Activated CD8-positive, alpha-beta memory T cell treated with anti-CD3 and anti-CD28 coated beads, Interleukin-2, amount 10 ng/mL, durations not matched to agents 7 days and 5 days (primary cell): Measurements from ENCODE around the gene MAD1L1. TPM values are rescaled to one million over a fixed set of nuclear protein-coding genes. Genes with fewer than 3 reads are reported as not detected.
A peak's percentile ranks its signal among the peaks of the same experiment; 100 is the strongest.

Experiments
- ATAC-seq: fragments of 150-1000 bp; cut with Tn5 transposase; one replicate; pipeline ENCODE4 v1.10.0; 2021; ENCODE audit warnings: moderate library complexity
- CTCF ChIA-PET: fragments of 350-600 bp; sonication (Branson Sonifier 250); formaldehyde crosslinking; loops from one replicate; lab custom pipeline; 2021; ENCODE audit warnings: antibody characterized with exemption; lab: Charles Lee
- DNase-seq: peaks from one replicate; pipeline ENCODE4 v3.0.0-alpha.2; 2020
- H3K27ac Mint-ChIP-seq: one replicate; pipeline ENCODE4 v1.8.0; 2021; ENCODE audit warnings: mild to moderate bottlenecking, mixed read lengths
- H3K27me3 Mint-ChIP-seq: one replicate; pipeline ENCODE4 v1.8.0; 2021; ENCODE audit warnings: mixed read lengths
- H3K36me3 Mint-ChIP-seq: one replicate; pipeline ENCODE4 v1.8.0; 2021; ENCODE audit warnings: mild to moderate bottlenecking, mixed read lengths
- H3K4me1 Mint-ChIP-seq: one replicate; pipeline ENCODE4 v1.8.0; 2021; ENCODE audit warnings: mixed read lengths
- H3K4me3 Mint-ChIP-seq: one replicate; pipeline ENCODE4 v1.8.0; 2021; ENCODE audit warnings: mild to moderate bottlenecking, moderate library complexity, mixed read lengths
- H3K9me3 Mint-ChIP-seq: one replicate; pipeline ENCODE4 v1.8.0; 2022; ENCODE audit warnings: low read depth, mixed read lengths
- total RNA-seq, 2 experiments: library from RNA; stranded (reverse); gene quantifications; one replicate each; pipeline ENCODE4 v1.2.3, GENCODE V29; 2021

The MAD1L1 gene
- total RNA-seq, 2 experiments from 2014 or later: 60.0 to 97.7 TPM

GRCh38 chr7:2029211-2029905, 203.4 kb downstream of the MAD1L1 start:
- DNase-seq (no peak), ATAC-seq (no peak)
- no peaks in the 10 kb centered on the region for H3K27me3 Mint-ChIP-seq
- H3K4me1 Mint-ChIP-seq: peaks cover 13% of the 10 kb centered on the region
- peaks cover 27% of the 10 kb centered on the region for H3K36me3 Mint-ChIP-seq
- peaks cover 29% of the 10 kb centered on the region for H3K9me3 Mint-ChIP-seq
- no peak overlapping the region for H3K27ac Mint-ChIP-seq
- H3K4me3 Mint-ChIP-seq: no peak overlapping the region
- CTCF ChIA-PET: no interaction called here

DNA sequence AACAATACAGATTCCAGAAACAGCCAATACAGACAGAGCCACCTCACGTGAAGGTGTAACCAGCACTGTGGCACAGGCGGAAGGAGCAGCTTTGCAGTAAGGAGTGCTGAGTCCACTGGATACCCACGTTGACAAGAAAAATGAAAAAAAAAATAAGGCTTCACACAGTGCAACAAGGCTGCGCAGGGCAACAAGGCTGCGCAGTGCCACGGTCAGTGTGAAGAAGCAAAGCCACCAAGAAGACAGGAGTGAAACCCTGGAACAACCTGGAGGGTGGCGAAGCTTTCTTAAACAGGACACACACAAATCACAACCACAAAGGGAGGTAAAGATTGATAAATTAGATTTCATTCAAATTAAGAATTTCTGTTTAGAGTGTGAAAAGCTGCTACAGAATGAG, 204.0 kb downstream of the MAD1L1 start:
- H3K27me3 Mint-ChIP-seq: no peaks in the 10 kb centered on the region
- ATAC-seq (no peak), DNase-seq (no peak)
- CTCF ChIA-PET: no interaction called here
- H3K36me3 Mint-ChIP-seq: peaks cover 31% of the 10 kb centered on the region
- peaks cover 13% of the 10 kb centered on the region for H3K4me1 Mint-ChIP-seq
- H3K4me3 Mint-ChIP-seq: no peak overlapping the region
- no peak overlapping the region for H3K27ac Mint-ChIP-seq
- H3K9me3 Mint-ChIP-seq: peaks cover 33% of the 10 kb centered on the region

GRCh38 chr7:2025188-2025587, 207.6 kb downstream of the MAD1L1 start:
- H3K4me1 Mint-ChIP-seq: no peaks in the 10 kb centered on the region
- no peaks in the 10 kb centered on the region for H3K27me3 Mint-ChIP-seq
- ATAC-seq: no peak
- no peak for DNase-seq
- no peak overlapping the region for H3K27ac Mint-ChIP-seq
- CTCF ChIA-PET: no interaction called here
- H3K9me3 Mint-ChIP-seq: peaks cover 35% of the 10 kb centered on the region
- no peak overlapping the region for H3K4me3 Mint-ChIP-seq
- peaks cover 31% of the 10 kb centered on the region for H3K36me3 Mint-ChIP-seq

DNA sequence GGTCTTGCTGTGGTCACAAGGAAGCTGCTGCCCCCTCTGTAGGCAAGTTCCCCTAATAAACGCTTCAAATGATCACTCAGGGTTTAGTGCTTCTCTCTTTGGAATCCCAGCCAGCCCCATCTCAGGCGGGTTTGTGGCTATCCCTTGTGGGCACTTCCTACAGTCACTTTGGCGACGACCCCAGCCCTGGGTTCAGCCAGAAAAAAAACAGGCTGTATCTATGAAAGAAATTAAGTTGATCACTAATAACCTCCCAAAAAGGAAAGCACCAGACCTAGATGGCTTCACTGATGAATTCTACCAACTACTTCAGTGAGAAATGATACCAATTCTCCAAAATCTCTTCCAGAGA, 208.2 kb downstream of the MAD1L1 start:
- Mint-ChIP-seq H3K36me3 (peaks cover 28% of the 10 kb centered on the region), H3K27ac (no peak overlapping the region), H3K27me3 (no peaks in the 10 kb centered on the region), H3K9me3 (peaks cover 33% of the 10 kb centered on the region), H3K4me1 (peaks cover 3% of the 10 kb centered on the region), H3K4me3 (no peak overlapping the region)
- ATAC-seq: no peak
- CTCF ChIA-PET: no interaction called here
- no peak for DNase-seq

- Mint-ChIP-seq H3K9me3 (peaks cover 29% of the 10 kb centered on the region), H3K4me3 (no peak overlapping the region), H3K4me1 (peaks cover 3% of the 10 kb centered on the region), H3K36me3 (peaks cover 27% of the 10 kb centered on the region), H3K27ac (no peak overlapping the region), H3K27me3 (no peaks in the 10 kb centered on the region)
- DNase-seq: no peak
- ATAC-seq: no peak
- CTCF ChIA-PET: no interaction called here
Observed at GRCh38 chr7:2023877-2024566, 208.7 kb downstream of the MAD1L1 start.

DNA sequence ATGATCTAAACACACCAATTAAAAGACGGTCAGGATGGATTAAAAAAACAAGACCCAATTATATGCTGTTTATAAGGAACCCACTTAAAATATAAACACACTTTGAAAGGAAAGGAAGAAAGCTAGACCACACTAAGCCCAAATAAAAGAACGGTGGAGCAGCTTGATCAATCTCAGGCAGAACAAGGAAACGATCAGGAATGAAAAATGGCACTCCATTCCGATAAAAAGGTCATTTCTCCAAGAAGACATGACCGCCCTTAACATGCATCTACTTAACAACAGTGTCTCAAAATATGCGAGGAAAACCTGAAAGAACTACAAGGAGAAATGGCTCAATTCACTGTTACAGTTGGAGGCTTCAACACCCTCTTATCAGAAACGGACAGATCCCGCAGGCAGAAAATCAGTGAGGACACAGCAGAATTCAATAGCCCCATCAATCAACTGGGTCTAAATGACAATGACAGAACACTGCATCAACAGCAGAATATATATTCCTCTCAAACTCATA, 210.0 kb downstream of the MAD1L1 start:
- no peak for ATAC-seq

DNA sequence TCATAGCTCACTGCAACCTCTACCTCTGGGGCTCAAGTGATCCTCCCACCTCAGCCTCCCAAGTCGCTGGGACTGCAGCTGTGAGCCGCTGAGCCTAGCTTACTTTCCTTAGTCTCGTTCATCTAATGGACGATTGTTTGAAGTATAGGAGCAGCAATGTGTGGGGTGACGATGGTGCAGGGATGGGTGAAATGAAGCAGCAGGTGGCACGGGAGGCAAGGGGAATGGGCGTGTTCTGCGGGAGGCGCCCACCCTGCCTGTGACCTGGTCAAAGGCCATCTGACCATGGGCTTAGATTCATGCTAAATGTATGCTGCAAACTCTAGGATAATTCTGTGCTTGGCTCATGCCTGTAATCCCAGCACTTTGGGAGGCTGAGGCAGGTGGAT, 210.7 kb downstream of the MAD1L1 start:
- CTCF ChIA-PET: no interaction called here
- Mint-ChIP-seq H3K27ac (no peak overlapping the region), H3K9me3 (peaks cover 23% of the 10 kb centered on the region), H3K27me3 (no peaks in the 10 kb centered on the region), H3K4me3 (no peak overlapping the region), H3K4me1 (peaks cover 3% of the 10 kb centered on the region), H3K36me3 (peaks cover 21% of the 10 kb centered on the region)
- no peak for DNase-seq
- no peak for ATAC-seq

More for the DNA sequence above, 210.0 kb downstream of the MAD1L1 start:
- H3K4me3 Mint-ChIP-seq: no peak overlapping the region
- peaks cover 25% of the 10 kb centered on the region for H3K9me3 Mint-ChIP-seq
- H3K27ac Mint-ChIP-seq: no peak overlapping the region
- CTCF ChIA-PET: no interaction called here
- peaks cover 3% of the 10 kb centered on the region for H3K4me1 Mint-ChIP-seq
- H3K27me3 Mint-ChIP-seq: no peaks in the 10 kb centered on the region
- no peak for DNase-seq
- peaks cover 22% of the 10 kb centered on the region for H3K36me3 Mint-ChIP-seq

DNA sequence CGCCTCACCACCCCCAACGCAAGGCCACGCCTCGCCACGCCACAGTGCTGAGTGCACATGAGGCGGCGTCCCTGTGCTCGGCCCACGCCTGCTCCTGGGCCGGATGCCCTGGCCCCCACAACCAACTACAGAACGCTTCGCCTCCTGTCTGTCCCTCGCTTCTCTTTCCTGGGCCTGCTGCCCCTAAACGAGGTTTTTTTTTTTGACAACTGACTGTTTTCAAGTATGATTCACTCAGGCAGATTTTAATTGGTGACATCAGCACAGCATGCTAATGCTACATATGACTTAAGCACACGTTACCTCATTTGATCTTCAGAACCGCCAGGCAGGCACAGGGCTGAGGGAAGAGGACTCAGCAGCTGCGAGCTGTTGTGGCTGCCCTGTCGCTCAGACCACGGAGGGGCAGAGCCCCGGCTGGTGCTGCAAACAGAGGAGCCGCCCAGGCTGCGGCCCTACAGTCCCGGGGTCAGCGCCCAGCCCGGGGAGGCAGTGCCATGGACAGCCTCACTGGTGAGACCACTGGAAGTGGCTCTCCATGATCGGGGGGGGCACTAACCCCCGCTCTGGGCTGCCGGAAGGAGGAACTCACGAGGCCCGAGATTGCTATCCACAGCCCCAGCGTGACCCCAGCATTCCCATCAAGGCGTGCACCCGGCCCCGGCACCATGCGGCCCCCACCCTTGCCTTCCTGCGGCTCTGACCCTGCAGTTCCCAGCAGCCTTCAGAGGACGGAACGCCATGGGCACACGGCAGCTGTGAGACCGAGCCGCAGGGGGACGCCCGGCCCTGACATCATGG, 212.8 kb downstream of the MAD1L1 start:
- Mint-ChIP-seq H3K4me1 (peaks cover 3% of the 10 kb centered on the region), H3K4me3 (no peak overlapping the region), H3K36me3 (peaks cover 9% of the 10 kb centered on the region), H3K27me3 (no peaks in the 10 kb centered on the region), H3K27ac (no peak overlapping the region), H3K9me3 (peaks cover 12% of the 10 kb centered on the region)
- CTCF ChIA-PET: no interaction called here
- ATAC-seq: peak; percentile 57
- no peak for DNase-seq

DNA sequence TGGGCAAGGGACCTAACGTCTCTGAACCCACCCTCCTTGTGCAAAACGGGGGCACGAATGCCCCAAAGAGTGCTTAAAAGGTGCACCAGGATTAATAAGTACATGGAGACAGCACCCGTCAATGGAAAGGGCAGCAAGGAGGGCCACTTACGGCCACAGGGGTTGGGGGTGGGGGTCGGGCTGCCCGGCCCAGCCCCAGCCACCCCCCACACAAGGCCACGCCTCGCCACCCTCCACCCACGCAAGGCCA, 213.4 kb downstream of the MAD1L1 start:
- H3K27me3 Mint-ChIP-seq: no peaks in the 10 kb centered on the region
- ATAC-seq (no peak), DNase-seq (no peak)
- no peak overlapping the region for H3K27ac Mint-ChIP-seq
- peaks cover 4% of the 10 kb centered on the region for H3K36me3 Mint-ChIP-seq
- no peak overlapping the region for H3K4me3 Mint-ChIP-seq
- H3K4me1 Mint-ChIP-seq: peaks cover 3% of the 10 kb centered on the region
- H3K9me3 Mint-ChIP-seq: peaks cover 6% of the 10 kb centered on the region
- CTCF ChIA-PET: no interaction called here

GRCh38 chr7:2018569-2019460, 213.9 kb downstream of the MAD1L1 start:
- CTCF ChIA-PET: no interaction called here
- Mint-ChIP-seq H3K9me3 (peaks cover 2% of the 10 kb centered on the region), H3K4me3 (no peak overlapping the region), H3K27me3 (no peaks in the 10 kb centered on the region), H3K36me3 (no peaks in the 10 kb centered on the region), H3K27ac (no peak overlapping the region), H3K4me1 (peaks cover 3% of the 10 kb centered on the region)
- no peak for ATAC-seq
- DNase-seq: no peak

DNA sequence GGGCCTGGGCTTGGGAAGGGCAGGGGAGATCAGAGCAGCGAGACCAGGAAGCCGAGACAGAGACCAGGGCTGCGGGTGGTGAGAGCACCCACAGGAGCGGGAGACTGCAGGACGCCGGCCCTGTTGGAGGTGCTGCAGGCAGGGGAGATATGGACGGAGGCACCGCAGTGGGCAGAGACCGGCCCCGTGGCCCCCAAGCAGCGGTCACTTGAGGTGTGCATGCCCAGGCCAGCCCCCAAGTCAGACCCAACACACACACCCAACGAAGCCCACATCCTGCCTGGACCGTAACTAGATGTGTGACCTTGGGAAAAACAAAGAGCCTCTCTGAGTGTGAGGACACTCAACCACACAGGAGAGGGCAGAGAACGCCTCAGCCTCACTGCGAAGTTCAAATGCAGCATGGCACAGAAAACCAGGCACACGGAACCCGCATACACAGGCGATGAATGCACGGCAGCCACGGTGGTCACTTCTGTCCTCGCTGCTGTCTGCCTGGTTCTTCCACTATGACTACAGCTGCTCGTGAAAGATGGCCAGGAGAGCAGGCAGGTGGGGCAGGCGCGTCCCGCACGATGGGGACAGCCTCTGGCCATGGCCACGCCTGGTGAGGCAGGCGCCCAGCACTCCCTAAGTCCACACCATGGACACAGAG, 214.7 kb downstream of the MAD1L1 start:
- Mint-ChIP-seq H3K4me3 (no peak overlapping the region), H3K9me3 (peaks cover 2% of the 10 kb centered on the region), H3K27ac (no peak overlapping the region), H3K4me1 (peaks cover 3% of the 10 kb centered on the region), H3K36me3 (no peaks in the 10 kb centered on the region), H3K27me3 (no peaks in the 10 kb centered on the region)
- CTCF ChIA-PET: no interaction called here
- ATAC-seq (no peak), DNase-seq (no peak)

DNA sequence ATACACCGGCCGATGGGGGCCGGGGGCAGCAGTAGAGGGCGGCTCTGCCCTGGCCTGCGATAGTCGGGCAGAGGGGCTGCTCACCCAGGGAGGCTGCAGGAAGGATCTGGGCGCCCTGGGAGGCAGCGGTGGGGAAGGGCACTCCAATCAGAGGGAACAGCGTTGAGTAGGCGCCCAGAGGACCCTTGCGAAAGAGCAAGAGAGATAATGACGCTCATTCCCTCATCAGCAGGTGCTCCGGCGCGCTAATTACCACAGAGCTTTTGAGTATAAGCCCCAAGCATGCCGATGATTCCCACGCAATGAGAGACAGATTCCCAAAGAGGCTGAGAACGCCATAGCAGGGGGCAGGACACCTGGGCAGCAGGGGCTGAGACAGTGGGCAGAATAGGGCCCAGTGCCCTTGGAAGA, 215.3 kb downstream of the MAD1L1 start:
- CTCF ChIA-PET: no interaction called here
- no peak for ATAC-seq
- Mint-ChIP-seq H3K4me3 (no peak overlapping the region), H3K9me3 (no peaks in the 10 kb centered on the region), H3K4me1 (peaks cover 3% of the 10 kb centered on the region), H3K27ac (no peak overlapping the region), H3K36me3 (no peaks in the 10 kb centered on the region), H3K27me3 (no peaks in the 10 kb centered on the region)
- DNase-seq: no peak
